Stimulated activated CD4-positive, alpha-beta T cell treated with anti-CD3 and anti-CD28 coated beads, Interleukin-2, amount 100 ng/mL, for 24 hours (primary cell): ENCODE measurements around the gene APOA5.
A peak's percentile ranks its signal among the peaks of the same experiment; 100 is the strongest.
"Not testable (repeated sequence)": the region's sequence is repeated elsewhere in the genome, so short reads cannot be mapped to it uniquely, and the experiment has no call there.

Experiments
- DNase-seq, 2 donors: peaks; one replicate each; pipeline ENCODE4 v3.0.0-alpha.2; 2020

APOA5 gene

DNA sequence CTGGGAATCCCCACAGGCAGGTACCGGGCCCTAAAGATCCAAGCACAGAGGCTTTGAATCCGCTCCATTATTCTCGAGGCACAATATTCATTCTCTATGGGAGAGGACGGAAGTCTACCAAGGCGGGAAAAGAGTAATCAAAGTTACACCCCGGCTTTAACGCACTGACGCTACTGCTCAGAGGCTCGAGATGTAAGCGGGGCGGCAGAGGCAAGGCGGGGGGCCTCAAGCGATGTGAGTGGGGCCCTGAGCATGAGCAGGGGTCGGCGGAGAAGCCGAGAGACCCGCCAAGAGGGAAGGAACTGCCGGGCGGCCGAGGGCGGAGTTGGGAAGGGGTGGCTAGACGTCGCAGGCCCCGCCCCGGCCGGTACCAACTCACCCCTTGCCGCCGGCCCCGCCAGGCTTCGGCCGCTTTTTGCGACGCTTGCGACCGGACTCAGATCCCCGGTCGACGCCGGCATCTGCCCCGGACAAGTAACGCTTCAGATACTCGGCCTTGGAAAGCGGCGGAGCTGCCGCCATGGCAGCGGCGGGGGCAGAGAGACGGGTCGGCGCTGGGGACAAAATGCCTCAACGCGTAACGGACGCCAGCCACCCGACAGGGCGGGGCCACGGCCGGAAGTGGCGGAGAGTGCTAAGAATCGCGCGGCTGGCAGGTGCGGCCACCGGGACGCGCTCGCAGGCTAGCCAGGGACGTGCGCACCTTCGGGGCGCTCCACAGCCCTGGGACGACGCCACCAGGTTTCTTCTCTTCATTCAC, 19.1 kb downstream of the APOA5 start, which contains the start of gene BUD13:
Gene BUD13, minus strand, starts transcription at position 545 of the 760 bp plus-strand sequence. Its CDS starts 23 bp downstream, at position 522.
- DNase-seq, result peak; percentile 97

DNA sequence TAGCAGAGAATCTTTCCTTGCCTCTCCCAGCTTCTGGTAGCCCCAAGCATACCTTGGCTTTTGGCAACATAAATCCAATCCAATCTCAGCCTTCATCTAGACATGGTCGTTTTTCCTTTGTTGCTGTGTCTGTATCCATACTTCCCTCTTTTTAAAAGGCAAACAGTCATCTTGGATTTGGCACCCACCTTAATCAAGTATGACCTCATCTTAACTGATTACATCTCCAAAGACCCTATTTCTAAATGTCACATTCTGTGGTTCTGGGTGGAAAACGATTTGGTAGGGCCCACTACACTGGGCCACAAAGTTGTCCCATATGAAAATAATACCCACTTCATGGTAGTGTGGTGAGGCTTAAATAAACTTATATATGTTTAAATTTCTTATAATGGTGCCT, 19.7 kb downstream of the APOA5 start:
- no peak for DNase-seq

DNA sequence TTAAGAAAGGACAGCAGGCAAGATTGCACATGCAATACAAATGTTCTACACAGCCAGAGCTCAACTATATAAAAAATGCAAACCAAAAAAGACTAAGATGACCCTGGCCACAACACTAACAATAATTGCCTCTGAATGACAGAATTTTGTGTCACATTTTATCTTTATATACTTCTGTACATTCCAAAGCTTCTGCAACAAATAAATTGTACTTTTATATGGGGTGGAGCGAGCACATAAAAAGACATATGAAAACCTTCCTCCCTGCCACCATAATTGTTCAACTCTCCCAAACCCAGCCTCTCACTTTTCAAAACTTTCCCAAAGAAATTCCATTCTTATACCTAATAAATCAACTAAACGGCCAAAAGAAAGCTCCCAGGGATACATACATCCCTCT, 29.5 kb downstream of the APOA5 start:
- DNase-seq, result no peak

DNA sequence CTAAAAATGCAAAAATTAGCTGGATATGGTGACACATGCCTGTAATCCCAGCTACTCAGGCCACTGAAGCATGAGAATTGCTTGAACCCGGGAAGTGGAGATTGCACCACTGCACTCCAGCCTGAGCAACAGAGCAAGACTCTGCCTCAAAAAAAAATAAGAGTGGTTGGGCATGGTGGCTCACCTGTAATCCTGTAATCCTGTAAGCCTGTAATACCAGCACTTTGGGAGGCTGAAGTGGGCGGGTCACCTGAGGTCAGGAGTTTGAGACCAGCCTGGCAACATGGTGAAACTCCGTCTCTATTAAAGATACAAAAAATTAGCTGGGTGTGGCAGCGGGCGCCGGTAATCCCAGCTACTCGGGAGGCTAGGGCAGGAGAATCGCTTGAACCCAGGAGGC, 35.6 kb downstream of the APOA5 start:
- DNase-seq, result not testable (repeated sequence)

DNA sequence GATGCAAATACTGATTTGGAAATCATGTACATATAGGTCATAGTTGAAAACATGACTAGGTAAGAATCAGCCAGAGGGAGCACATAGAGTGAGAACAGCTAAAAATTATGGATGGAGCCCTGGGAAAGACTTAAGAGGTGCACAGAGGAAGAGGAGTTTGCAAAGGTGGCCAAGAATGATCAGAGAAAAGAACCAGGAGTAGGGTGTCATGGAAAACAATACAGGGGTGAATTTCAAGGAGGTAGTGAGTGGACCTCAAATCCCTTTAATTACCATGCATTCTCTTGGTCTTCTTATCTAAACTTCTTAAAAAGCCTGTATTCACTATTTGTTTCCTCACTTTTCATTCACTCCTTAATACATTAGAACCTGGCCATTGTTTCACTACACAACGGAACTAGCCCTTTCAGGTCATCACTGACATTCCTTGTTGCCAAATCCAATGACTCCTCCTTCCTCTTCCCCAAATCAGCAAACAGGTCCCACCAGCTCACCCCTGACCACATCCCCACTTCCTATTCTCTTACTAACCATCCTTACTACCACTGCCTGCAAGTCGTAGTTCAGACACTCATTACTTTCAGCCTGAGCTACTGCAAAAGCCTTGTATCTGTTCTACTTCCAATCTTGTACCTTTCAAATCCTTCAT, 41.5 kb downstream of the APOA5 start:
- no peak for DNase-seq

DNA sequence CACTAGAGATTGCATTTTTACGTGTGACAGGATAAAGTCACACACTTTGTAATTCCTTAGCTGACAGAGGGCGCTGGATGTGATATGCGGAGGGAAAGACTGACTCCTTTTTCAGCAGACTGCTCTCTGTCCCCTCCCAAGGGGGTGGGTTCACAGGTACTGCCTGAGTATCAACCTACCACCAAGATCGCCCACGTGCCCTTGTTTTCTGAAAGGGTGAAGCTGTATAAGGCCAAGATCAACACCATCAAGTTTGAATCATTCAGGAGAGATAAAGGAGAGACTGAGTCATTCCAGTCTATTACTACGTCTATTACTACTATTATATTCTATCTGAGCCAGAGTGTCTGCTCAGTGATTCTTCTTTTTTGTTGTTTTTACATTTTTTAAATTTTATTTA, 49.6 kb downstream of the APOA5 start:
- no peak for DNase-seq

DNA sequence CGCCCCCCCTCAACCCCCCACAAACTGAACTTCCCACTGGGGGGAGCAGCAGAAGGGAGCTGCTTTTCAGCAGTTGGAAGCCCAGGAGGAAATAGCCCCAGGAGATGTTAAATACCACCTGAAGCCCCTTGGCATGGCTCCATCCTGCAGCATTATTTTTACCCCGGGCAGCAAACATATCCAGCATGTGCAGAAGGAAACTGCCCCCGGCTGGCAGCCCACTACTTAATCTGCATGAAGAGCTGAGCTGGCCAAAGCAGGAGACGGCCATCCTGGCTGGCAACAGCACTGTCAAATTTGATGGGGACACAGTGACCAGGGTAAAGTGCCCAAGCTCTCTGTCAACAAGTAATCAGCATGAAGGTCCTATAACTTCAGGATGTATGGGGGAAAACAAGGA, 50.9 kb downstream of the APOA5 start:
- no peak for DNase-seq
